H1 (cell line): Measurements from ENCODE around the gene KANSL3. TPM values are rescaled to one million over a fixed set of nuclear protein-coding genes. Genes with fewer than 3 reads are reported as not detected.
A peak's percentile ranks its signal among the peaks of the same experiment; 100 is the strongest.

Experiments used
- CTCF ChIA-PET: fragments of 300-600 bp; sonication (Branson Sonifier 250); formaldehyde crosslinking; loops from one replicate; lab custom pipeline; 2021; ENCODE audit not compliant: partially characterized antibody; lab: Charles Lee
- POLR2A ChIA-PET: fragments of 300-600 bp; sonication (Branson Sonifier 250); formaldehyde crosslinking; loops from one replicate; lab custom pipeline; 2021; ENCODE audit warnings: inconsistent platforms; ENCODE audit not compliant: partially characterized antibody; lab: Charles Lee
- DNase-seq, 2 experiments: peaks; one replicate each; pipeline versions ENCODE4 v3.0.0 to v3.0.0-alpha.2; 2010 to 2022; ENCODE audit warnings: low spot score in 2 of 2, low read depth in 1 of 2, mixed read lengths in 1 of 2
- FAIRE-seq: peaks from 2 replicates; lab custom pipeline; 2011; peaks lifted over from hg19 to GRCh38; lab: Jason Lieb, UNC
- H2AFZ ChIP-seq: 2 replicates; pipeline ENCODE4 v1.8.1; 2012; ENCODE audit warnings: low read length, inconsistent platforms
- H2AK5ac ChIP-seq: 2 replicates; pipeline ENCODE4 v1.6.1; 2013; ENCODE audit warnings: low read depth, low read length
- H2BK120ac ChIP-seq: replicated peaks from 2 replicates; pipeline ENCODE3; 2013; ENCODE audit warnings: low read depth, low read length, inconsistent platforms
- H2BK12ac ChIP-seq: 2 replicates; pipeline ENCODE4 v1.6.1; 2013; ENCODE audit warnings: low read depth, low read length
- H2BK15ac ChIP-seq: 2 replicates; pipeline ENCODE4 v1.6.1; 2013; ENCODE audit warnings: low read length
- H2BK20ac ChIP-seq: 2 replicates; pipeline ENCODE4 v1.6.1; 2013; ENCODE audit warnings: low read length
- H2BK5ac ChIP-seq: 2 replicates; pipeline ENCODE4 v1.6.1; 2013; ENCODE audit warnings: low read depth, low read length
- H3K14ac ChIP-seq: 2 replicates; pipeline ENCODE4 v1.6.1; 2013; ENCODE audit warnings: inconsistent platforms; ENCODE audit not compliant: insufficient read length
- H3K18ac ChIP-seq: 2 replicates; pipeline ENCODE4 v1.6.1; 2013; ENCODE audit warnings: low read length; ENCODE audit errors: extremely low read depth
- H3K23ac ChIP-seq: 2 replicates; pipeline ENCODE4 v1.6.1; 2013; ENCODE audit warnings: inconsistent platforms; ENCODE audit not compliant: insufficient read length
- H3K23me2 ChIP-seq: 2 replicates; pipeline ENCODE4 v1.6.1; 2013; ENCODE audit warnings: low read depth, low read length
- H3K27ac ChIP-seq: 2 replicates; pipeline ENCODE4 v1.6.1; 2011; ENCODE audit warnings: low read depth, low read length, inconsistent platforms
- H3K27me3 ChIP-seq, 4 experiments: replicated peaks in 1 of 4; 1 replicate in 1 of 4; 2 replicates in 3 of 4; pipeline versions ENCODE4 v1.6.1 to v1.8.1; 2011 to 2013; ENCODE audit warnings: low read length in 3 of 4, mild to moderate bottlenecking in 3 of 4, inconsistent platforms in 2 of 4, mixed read lengths in 2 of 4, moderate library complexity in 1 of 4; ENCODE audit not compliant: control insufficient read depth in 3 of 4, insufficient read depth in 3 of 4; ENCODE audit errors: extremely low read depth in 1 of 4
- H3K36me3 ChIP-seq, 4 experiments: 2 replicates each; pipeline versions ENCODE4 v1.6.1 to v1.8.1; 2011 to 2013; ENCODE audit warnings: mild to moderate bottlenecking in 4 of 4, low read length in 3 of 4, moderate library complexity in 2 of 4, control low read depth in 1 of 4, inconsistent platforms in 1 of 4; ENCODE audit not compliant: insufficient read depth in 4 of 4, control insufficient read depth in 2 of 4
- H3K4ac ChIP-seq: replicated peaks from 2 replicates; pipeline ENCODE3; 2013; ENCODE audit warnings: low read length, low read depth, mixed read lengths, inconsistent platforms; ENCODE audit not compliant: insufficient read length
- H3K4me1 ChIP-seq, 4 experiments: replicated peaks in 1 of 4; 1 replicate in 1 of 4; 2 replicates in 3 of 4; pipeline versions ENCODE4 v1.6.1 to v1.8.1; 2011 to 2013; ENCODE audit warnings: low read length in 3 of 4, inconsistent platforms in 2 of 4, mixed read lengths in 1 of 4; ENCODE audit not compliant: insufficient read depth in 4 of 4, control insufficient read depth in 3 of 4
- H3K4me2 ChIP-seq, 2 experiments: 2 replicates each; pipeline versions ENCODE4 v1.6.1 to v1.8.1; 2011 to 2013; ENCODE audit warnings: low read depth in 2 of 2, low read length in 2 of 2, control low read depth in 1 of 2, inconsistent platforms in 1 of 2, mild to moderate bottlenecking in 1 of 2; ENCODE audit not compliant: insufficient read depth in 1 of 2
- H3K4me3 ChIP-seq, 4 experiments: fragments of 200-600, 300-600 bp in 1 of 4; sonication (generic), shearing (Covaris generic), sonication (Bioruptor Twin) in 1 of 4; 2 replicates each; pipeline versions ENCODE4 v1.5.1 to v1.8.1; 2011 to 2016; ENCODE audit warnings: low read length in 4 of 4, low read depth in 3 of 4, control low read depth in 2 of 4, inconsistent platforms in 2 of 4, mild to moderate bottlenecking in 2 of 4, mixed read lengths in 1 of 4, moderate library complexity in 1 of 4; ENCODE audit not compliant: insufficient read depth in 2 of 4; ENCODE audit errors: extremely low read depth in 1 of 4
- H3K56ac ChIP-seq: replicated peaks from 2 replicates; pipeline ENCODE3; 2013; ENCODE audit warnings: low read depth, mild to moderate bottlenecking, mixed read lengths, low read length, inconsistent platforms; ENCODE audit not compliant: insufficient read length
- H3K79me1 ChIP-seq: 2 replicates; pipeline ENCODE4 v1.6.1; 2013; ENCODE audit warnings: low read depth, low read length, control low read depth
- H3K79me2 ChIP-seq, 2 experiments: 2 replicates each; pipeline versions ENCODE4 v1.6.1 to v1.8.1; 2012 to 2013; ENCODE audit warnings: low read length in 2 of 2, mild to moderate bottlenecking in 2 of 2, inconsistent platforms in 1 of 2; ENCODE audit not compliant: insufficient read depth in 2 of 2, control insufficient read depth in 1 of 2
- H3K9ac ChIP-seq, 4 experiments: replicated peaks in 1 of 4; 1 replicate in 1 of 4; 2 replicates in 3 of 4; pipeline versions ENCODE4 v1.6.1 to v1.8.1; 2011 to 2013; ENCODE audit warnings: low read depth in 3 of 4, low read length in 3 of 4, control low read depth in 2 of 4, mild to moderate bottlenecking in 2 of 4, moderate library complexity in 2 of 4, inconsistent platforms in 1 of 4; ENCODE audit errors: extremely low read depth in 1 of 4
- H3K9me3 ChIP-seq, 2 experiments: 2 replicates each; pipeline versions ENCODE4 v1.6.1 to v1.8.1; 2012 to 2013; ENCODE audit warnings: mild to moderate bottlenecking in 2 of 2, moderate library complexity in 2 of 2, control low read depth in 1 of 2, inconsistent platforms in 1 of 2, low read depth in 1 of 2, low read length in 1 of 2, mixed read lengths in 1 of 2; ENCODE audit not compliant: insufficient read depth in 2 of 2
- H4K20me1 ChIP-seq, 2 experiments: replicated peaks in 1 of 2; 2 replicates each; pipeline versions ENCODE3 to v1.8.1; 2011 to 2013; ENCODE audit warnings: inconsistent platforms in 2 of 2, low read length in 2 of 2, mild to moderate bottlenecking in 1 of 2; ENCODE audit not compliant: insufficient read depth in 2 of 2, control insufficient read depth in 1 of 2
- H4K5ac ChIP-seq: 2 replicates; pipeline ENCODE4 v1.6.1; 2013; ENCODE audit warnings: low read length, low read depth, mixed read lengths, inconsistent platforms; ENCODE audit not compliant: insufficient read length
- H4K8ac ChIP-seq: 2 replicates; pipeline ENCODE4 v1.8.0; 2013; ENCODE audit warnings: mild to moderate bottlenecking, moderate library complexity, low read length, inconsistent platforms; ENCODE audit not compliant: insufficient read depth; ENCODE audit errors: extremely low read depth
- H4K91ac ChIP-seq: replicated peaks from 2 replicates; pipeline ENCODE3; 2013; ENCODE audit warnings: low read length, mixed read lengths, inconsistent platforms; ENCODE audit not compliant: insufficient read length
- POLR2AphosphoS5 ChIP-seq: IDR thresholded peaks from 2 replicates; pipeline ENCODE4 v1.6.1; 2011; ENCODE audit warnings: low read depth, low read length
- SP4 ChIP-seq: IDR thresholded peaks from 2 replicates; pipeline ENCODE4 v1.6.1; 2012; ENCODE audit warnings: low read length, inconsistent platforms
- TEAD4 ChIP-seq: IDR thresholded peaks from 2 replicates; pipeline ENCODE4 v1.6.1; 2012; ENCODE audit warnings: low read depth, low read length, inconsistent platforms, mixed read lengths
- WGBS, 2 experiments: shearing (Covaris generic) in 1 of 2; methylation state at CpG; one replicate each; pipeline versions ENCODE4 v1.1.6 to v1.1.7; 2013 to 2015; ENCODE audit warnings: low lambda C conversion rate in 2 of 2, mixed read lengths in 2 of 2, inconsistent platforms in 1 of 2, low coverage in 1 of 2, missing lambda C conversion rate in 1 of 2; ENCODE audit not compliant: insufficient replicate concordance in 2 of 2, insufficient coverage in 1 of 2, insufficient read length in 1 of 2; ENCODE audit errors: extremely low coverage in 1 of 2, missing lambda C conversion rate in 1 of 2; 5-methylcytosine and 5-hydroxymethylcytosine counted together
- polyA plus RNA-seq, 7 experiments: library from polyadenylated mRNA; depleted of rRNA in 3 of 7; stranded (reverse) in 5 of 7; unstranded in 2 of 7; fragments of >200 nt in 5 of 7; fragments of 200-250 nt in 2 of 7; gene quantifications; 1 replicate in 5 of 7; 2 replicates in 1 of 7; 4 replicates in 1 of 7; pipeline versions ENCODE4 v1.2.1 to v1.2.3, GENCODE V29; 2011 to 2013; ENCODE audit warnings: missing spikeins in 2 of 7, mixed read lengths in 2 of 7
- total RNA-seq: library from RNA; stranded (reverse); fragmentation: NEBNext Ultra II Directional; extraction: Animal tissue kit (Norgen Biotek cat#: 25700); gene quantifications from 2 replicates; pipeline ENCODE4 v1.2.1, GENCODE V29; 2021

Gene KANSL3
- total and polyA plus RNA-seq, 2 of the 8 experiments (the other 6 are each of a cell fraction or from before 2014, with no cell fraction given), result 19.8 to 31.4 TPM

DNA sequence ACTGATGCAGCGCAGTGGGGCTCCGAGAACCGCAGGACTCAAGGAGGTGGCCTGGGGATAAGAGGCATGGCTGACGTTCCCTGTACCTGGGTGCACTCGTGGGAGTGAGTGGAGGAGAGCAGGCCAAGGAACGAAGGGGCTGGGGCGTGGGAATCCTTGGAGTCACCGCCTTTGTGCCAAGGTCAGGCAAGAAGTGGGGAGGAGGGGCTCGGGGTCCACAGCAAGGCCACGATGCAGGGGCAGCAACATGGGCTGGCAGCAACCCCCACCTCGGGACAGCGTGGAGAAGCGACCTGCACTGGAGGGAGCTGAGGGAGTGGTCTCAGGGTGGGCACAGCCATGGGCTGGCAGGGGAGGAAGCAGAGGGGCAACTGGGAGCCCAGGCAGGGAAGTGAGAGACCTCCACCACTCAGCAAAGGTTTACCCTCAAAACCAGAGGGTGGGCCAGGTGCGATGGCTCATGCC lies 82.9 kb downstream of the KANSL3 start:
- Histone ChIP-seq H3K9ac (no peak overlapping the region; a peak in 1 of 7 replicates), H3K4me2 (no peak overlapping the region), H4K8ac (peak overlapping the region; percentile 75; the same call in 1 of the 2 replicates), H3K36me3 (no peaks in the 10 kb centered on the region), H2BK20ac (peak overlapping the region; percentile 61; the same call in 1 of the 2 replicates), H2BK120ac (no peak overlapping the region), H3K4ac (no peak overlapping the region), H3K4me3 (no peak overlapping the region), H4K5ac (no peak overlapping the region), H4K20me1 (no peaks in the 10 kb centered on the region), H3K18ac (peak overlapping the region; percentile 32; the same call in 1 of the 2 replicates), H3K27ac (no peak overlapping the region), H2BK15ac (no peak overlapping the region), H3K56ac (no peak overlapping the region), H4K91ac (peak overlapping the region; percentile 5), H3K27me3 (no peaks in the 10 kb centered on the region; a peak in 1 of 7 replicates), H3K23ac (no peak overlapping the region), H3K79me1 (no peaks in the 10 kb centered on the region), H2BK12ac (peak overlapping the region; percentile 98; the same call in 1 of the 2 replicates)
- no peak for FAIRE-seq
- DNase-seq, result no peak
- CTCF ChIA-PET, result interaction anchor here (1.0 to 13.1 kb wide), 20 partner anchors 10 to 198 kb away, joined by 3 to 361 read pairs (median 4); partner anchors contain the start of genes ARID5A and KANSL3
- no peak for TF ChIP-seq TEAD4
- TF ChIP-seq POLR2AphosphoS5, result no peak
- no peak for TF ChIP-seq SP4
- TF ChIP-seq, all 59 proteins: peak for 0
- Histone ChIP-seq H3K14ac (no peak overlapping the region), H3K23me2 (no peaks in the 10 kb centered on the region), H3K4me1 (peaks cover 0 to 8% (median 3%) of the 10 kb centered on the region in 4 experiments; a peak in 4 of 7 replicates), H2AFZ (peak overlapping the region; percentile 54; the same call in 1 of the 2 replicates), H3K9me3 (no peaks in the 10 kb centered on the region), H2AK5ac (no peak overlapping the region), H2BK5ac (peak overlapping the region; percentile 68; the same call in 1 of the 2 replicates), H3K79me2 (no peaks in the 10 kb centered on the region)
- POLR2A ChIA-PET, result interaction anchor here (0.7 to 1.5 kb wide), 2 partner anchors 10 to 298 kb away, joined by 3 to 4 read pairs; no protein-coding TSS in a partner anchor
- WGBS, 2 experiments, result 93% methylated on average over 13 of the region's 14 CpGs; no CpG with 5 or more reads in 1 of the 2 experiments
